Adrenal gland (tissue), 12 donors: ENCODE measurements around the gene GRK3. TPM values are rescaled to one million over a fixed set of nuclear protein-coding genes. Genes with fewer than 3 reads are reported as not detected.

ENCODE experiments used
- DNase-seq, 7 donors: peaks; one replicate each; pipeline ENCODE4 v3.0.0-alpha.2; 2019 to 2020
- H3K27ac ChIP-seq, 5 donors: fragments of 200-600 bp; sonication (generic) in 4 of 5; 1 replicate in 3 of 5; 2 replicates in 2 of 5; pipeline versions ENCODE4 v1.5.1 to v1.8.0; 2016 to 2020; ENCODE audit warnings: mild to moderate bottlenecking in 1 of 5
- H3K27me3 ChIP-seq: fragments of 200-600 bp; 2 replicates; pipeline ENCODE4 v1.8.0; 2021
- H3K36me3 ChIP-seq, 2 donors: fragments of 200-600 bp; replicated peaks in 1 of 2; 1 replicate in 1 of 2; 2 replicates in 1 of 2; pipeline versions ENCODE4 v1.5.1 to v1.8.0; 2018 to 2022
- H3K4me1 ChIP-seq, 2 donors: fragments of 200-600 bp; replicated peaks in 1 of 2; 1 replicate in 1 of 2; 2 replicates in 1 of 2; pipeline versions ENCODE4 v1.5.1 to v1.8.0; 2018 to 2021
- H3K4me3 ChIP-seq, 4 donors: fragments of 200-600 bp; sonication (generic) in 3 of 4; one replicate each; pipeline ENCODE4 v1.5.1; 2016 to 2018
- H3K9me3 ChIP-seq, 3 donors: fragments of 200-600 bp; sonication (generic) in 1 of 3; replicated peaks in 1 of 3; 1 replicate in 2 of 3; 2 replicates in 1 of 3; pipeline versions ENCODE4 v1.5.1 to v1.8.0; 2016 to 2021
- POLR2A ChIP-seq, 2 donors: fragments of 450-650 bp; IDR thresholded peaks; one replicate each; pipeline ENCODE4 v1.6.1; 2017; ENCODE audit warnings: antibody characterized with exemption in 2 of 2, mild to moderate bottlenecking in 2 of 2, moderate library complexity in 1 of 2
- WGBS, 4 donors: extraction: QIAGEN DNeasy Blood & Tissue Kit in 2 of 4; methylation state at CpG; one replicate each; pipeline versions ENCODE4 v1.1.5 to v1.1.7; 2013 to 2017; 5-methylcytosine and 5-hydroxymethylcytosine counted together
- intact Hi-C, 2 donors: fragments of 100-400 bp; cut with DNase I; formaldehyde crosslinking; loops; one replicate each; pipeline versions ENCODE4 v1.14.1 to v1.15.0; 2022 to 2023
- polyA plus RNA-seq, 3 donors: library from polyadenylated mRNA; stranded (reverse); fragments of 200-250 nt in 2 of 3; fragments of 350-450 nt in 1 of 3; fragmentation: Illumina TruSeq in 1 of 3; extraction: RNeasy Lipid Tissue Mini Kit (QIAGEN cat#74804) in 1 of 3; gene quantifications; one replicate each; pipeline ENCODE4 v1.2.3, GENCODE V29; 2013 to 2014
- total RNA-seq, 9 donors: library from RNA; depleted of rRNA in 4 of 9; stranded (reverse); fragments of >200 nt in 4 of 9; fragments of 120-200 nt in 1 of 9; fragmentation: NEBNext Ultra II Directional in 1 of 9; extraction: Animal tissue kit (Norgen Biotek cat#: 25700) in 1 of 9; gene quantifications; one replicate each; pipeline versions ENCODE4 v1.1.0 to v1.2.4, GENCODE V29; 2013 to 2023
- TF ChIP-seq, protein P1 (sequence below), 6 experiments: fragments of 450-650 bp in 4 of 6; fragments of 200-600 bp in 2 of 6; sonication (generic) in 1 of 6; IDR thresholded peaks; 1 replicate in 5 of 6; 2 replicates in 1 of 6; pipeline versions ENCODE4 v1.5.1 to v1.8.0; 2016 to 2021; ENCODE audit warnings: antibody characterized with exemption in 6 of 6, mild to moderate bottlenecking in 2 of 6, moderate library complexity in 1 of 6
- donor health status: healthy with polysubstance abuse.
- donor health status: Bipolar disorder and iron deficiency.
- donor health status: DM: yes; HTN: yes; CAD: no.
- donor health status: DM: no; HTN: no; CAD: no.
- donor health status: DM: no; HTN: no; CAD: no.
- donor health status: DM: yes; HTN: yes; CAD: no.

GRK3 gene
- total and polyA plus RNA-seq, 12 donors: 3.2 to 20.9 (median 10.1) TPM

DNA sequence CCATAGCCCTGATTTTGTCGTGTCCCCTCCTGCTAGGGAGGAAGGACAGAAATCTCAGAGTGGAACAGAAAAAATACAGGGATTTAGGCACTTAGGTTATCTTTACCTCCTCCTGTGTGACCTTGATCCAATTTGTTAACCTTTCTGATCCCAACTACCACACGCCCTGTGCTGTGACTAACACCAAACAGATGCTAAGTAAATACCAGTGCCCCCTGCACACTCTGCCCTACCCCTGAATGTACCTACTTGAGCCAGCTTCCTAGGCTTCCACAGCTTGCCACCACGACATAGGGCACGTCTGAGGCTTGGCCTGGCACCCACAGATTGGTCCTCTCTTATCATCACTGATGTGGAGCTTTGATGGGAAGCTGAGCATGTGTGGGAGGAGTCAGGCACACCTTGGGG is 186.7 kb downstream of the GRK3 start:
- no peaks in the 10 kb centered on the region for H3K36me3 ChIP-seq
- no peaks in the 10 kb centered on the region for H3K27me3 ChIP-seq
- 55 to 68% (median 63%) methylated on average over 4 of the region's 4 CpGs for WGBS, 4 donors
- no peak for DNase-seq
- TF ChIP-seq, protein P1, sequence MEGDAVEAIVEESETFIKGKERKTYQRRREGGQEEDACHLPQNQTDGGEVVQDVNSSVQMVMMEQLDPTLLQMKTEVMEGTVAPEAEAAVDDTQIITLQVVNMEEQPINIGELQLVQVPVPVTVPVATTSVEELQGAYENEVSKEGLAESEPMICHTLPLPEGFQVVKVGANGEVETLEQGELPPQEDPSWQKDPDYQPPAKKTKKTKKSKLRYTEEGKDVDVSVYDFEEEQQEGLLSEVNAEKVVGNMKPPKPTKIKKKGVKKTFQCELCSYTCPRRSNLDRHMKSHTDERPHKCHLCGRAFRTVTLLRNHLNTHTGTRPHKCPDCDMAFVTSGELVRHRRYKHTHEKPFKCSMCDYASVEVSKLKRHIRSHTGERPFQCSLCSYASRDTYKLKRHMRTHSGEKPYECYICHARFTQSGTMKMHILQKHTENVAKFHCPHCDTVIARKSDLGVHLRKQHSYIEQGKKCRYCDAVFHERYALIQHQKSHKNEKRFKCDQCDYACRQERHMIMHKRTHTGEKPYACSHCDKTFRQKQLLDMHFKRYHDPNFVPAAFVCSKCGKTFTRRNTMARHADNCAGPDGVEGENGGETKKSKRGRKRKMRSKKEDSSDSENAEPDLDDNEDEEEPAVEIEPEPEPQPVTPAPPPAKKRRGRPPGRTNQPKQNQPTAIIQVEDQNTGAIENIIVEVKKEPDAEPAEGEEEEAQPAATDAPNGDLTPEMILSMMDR (IDR thresholded peaks at IDR 0.05): no peak
- TF ChIP-seq POLR2A (IDR thresholded peaks at IDR 0.05): no peak
- no peak overlapping the region for H3K4me3 ChIP-seq
- H3K4me1 ChIP-seq: peaks cover 3 to 22% of the 10 kb centered on the region in 2 donors
- H3K9me3 ChIP-seq: no peaks in the 10 kb centered on the region
- intact Hi-C loops: no loop called here
- H3K27ac ChIP-seq: no peak overlapping the region

DNA sequence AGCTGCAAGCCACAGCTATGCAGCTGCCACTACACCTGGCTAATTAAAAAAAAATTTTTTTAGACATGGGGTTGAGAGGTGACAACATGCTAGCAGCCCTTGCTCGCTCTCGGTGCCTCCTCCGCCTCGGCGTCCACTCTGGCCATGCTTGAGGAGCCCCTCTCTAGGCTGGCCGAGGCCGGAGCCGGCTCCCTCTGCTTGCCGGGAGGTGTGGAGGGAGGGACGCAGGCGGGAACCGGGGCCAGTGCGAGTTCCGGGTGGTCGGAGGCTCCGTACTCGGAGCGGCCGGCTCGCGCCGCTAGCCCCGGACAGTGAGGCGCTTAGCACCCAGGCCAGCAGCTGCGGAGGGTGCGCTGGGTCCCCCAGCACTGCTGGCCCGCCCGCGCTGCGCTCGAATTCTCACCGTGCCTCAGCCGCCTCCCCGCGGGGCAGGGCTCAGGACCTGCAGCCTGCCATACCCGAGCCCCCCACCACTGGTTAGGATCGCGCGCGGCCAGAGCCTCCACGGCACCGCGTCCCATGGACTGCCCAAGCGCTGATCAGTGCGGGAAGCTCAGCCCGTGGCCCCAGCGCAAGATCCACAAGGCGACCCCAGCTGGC is 188.2 kb downstream of the GRK3 start:
- H3K4me3 ChIP-seq: no peak overlapping the region
- no peaks in the 10 kb centered on the region for H3K27me3 ChIP-seq
- WGBS, 4 donors: 87 to 93% (median 92%) methylated on average over 17 to 48 of the region's 48 CpGs
- TF ChIP-seq, protein P1 (IDR thresholded peaks at IDR 0.05): no peak
- TF ChIP-seq POLR2A (IDR thresholded peaks at IDR 0.05): no peak
- no peak overlapping the region for H3K27ac ChIP-seq
- H3K36me3 ChIP-seq: no peaks in the 10 kb centered on the region
- peaks cover 2 to 12% of the 10 kb centered on the region in 2 donors for H3K4me1 ChIP-seq
- no peaks in the 10 kb centered on the region for H3K9me3 ChIP-seq
- intact Hi-C loops: no loop called here
- DNase-seq: no peak

DNA sequence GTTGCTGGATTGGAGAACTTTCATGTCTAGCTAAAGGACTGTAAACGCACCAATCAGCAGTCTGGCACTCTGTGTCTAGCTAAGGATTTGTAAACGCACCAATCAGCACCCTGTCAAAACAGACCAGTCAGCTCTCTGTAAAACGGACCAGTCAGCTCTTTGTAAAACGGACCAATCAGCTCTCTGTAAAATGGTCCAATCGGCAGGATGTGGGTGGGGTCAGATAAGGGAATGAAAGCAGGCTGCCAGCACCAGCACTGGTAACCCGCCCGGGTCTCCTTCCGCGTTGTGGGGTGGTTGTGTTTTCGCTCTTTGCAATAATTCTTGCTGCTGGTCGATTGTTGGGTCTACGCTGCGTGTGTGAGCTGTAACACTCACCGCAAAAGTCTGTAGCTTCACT is 188.8 kb downstream of the GRK3 start:
- no peak overlapping the region for H3K27ac ChIP-seq
- WGBS, 4 donors: 85 to 94% (median 93%) methylated on average over 13 to 14 of the region's 14 CpGs
- intact Hi-C loops: no loop called here
- H3K9me3 ChIP-seq: no peaks in the 10 kb centered on the region
- peaks cover 0 to 7% of the 10 kb centered on the region in 2 donors for H3K4me1 ChIP-seq
- no peaks in the 10 kb centered on the region for H3K36me3 ChIP-seq
- TF ChIP-seq POLR2A (IDR thresholded peaks at IDR 0.05): no peak
- TF ChIP-seq, protein P1 (IDR thresholded peaks at IDR 0.05): no peak
- H3K4me3 ChIP-seq: no peak overlapping the region
- no peak for DNase-seq
- H3K27me3 ChIP-seq: no peaks in the 10 kb centered on the region

DNA sequence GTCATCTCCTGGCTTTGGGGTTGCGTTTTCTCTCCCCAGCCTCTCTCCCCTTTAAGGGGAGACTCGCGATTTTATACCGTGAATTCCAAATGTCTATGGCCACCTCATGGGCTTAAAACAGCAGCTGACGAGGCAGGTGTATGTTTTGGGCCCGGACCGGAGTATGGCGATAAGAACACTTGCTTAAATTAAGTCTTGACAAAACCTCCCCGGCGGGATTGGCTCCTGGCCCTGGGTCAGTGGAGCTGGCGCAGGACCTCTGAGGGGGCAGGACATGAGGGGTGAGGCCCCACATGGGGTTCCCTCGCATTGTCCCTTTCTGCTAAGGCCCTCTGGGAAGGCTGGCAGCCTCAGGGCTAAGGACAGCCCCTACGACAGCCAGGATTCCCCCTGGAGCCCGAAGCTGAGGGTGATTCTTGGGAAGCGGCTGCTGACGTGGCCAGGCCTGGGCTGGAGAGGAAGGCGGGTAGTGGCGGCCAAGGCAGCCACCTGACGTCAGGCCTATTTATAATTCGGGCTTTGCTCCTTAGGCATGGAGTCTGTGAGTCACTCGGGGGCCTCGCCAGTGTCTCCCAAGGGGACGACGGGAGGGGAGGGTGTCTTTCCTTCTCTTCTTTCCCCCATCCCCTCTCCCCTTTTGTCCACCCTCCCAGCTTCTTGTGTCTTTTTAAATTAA is 190.2 kb downstream of the GRK3 start:
- Histone ChIP-seq H3K36me3 (no peaks in the 10 kb centered on the region), H3K27me3 (no peaks in the 10 kb centered on the region), H3K4me3 (no peak overlapping the region), H3K27ac (peak overlapping the region in 4 of 5 donors; percentile 21 to 74 (median 66)), H3K4me1 (peaks cover 0 to 4% of the 10 kb centered on the region in 2 donors), H3K9me3 (no peaks in the 10 kb centered on the region)
- TF ChIP-seq POLR2A (IDR thresholded peaks at IDR 0.05): peak in 1 of 2 donors; percentile 46
- TF ChIP-seq, protein P1 (IDR thresholded peaks at IDR 0.05): no peak
- intact Hi-C loops: no loop called here
- peak; percentile 75 to 95 (median 86) for DNase-seq
- WGBS, 4 donors: 54 to 71% (median 63%) methylated on average over 23 to 24 of the region's 24 CpGs
